ENCODE measurements around the gene CFHR1. TPM values are rescaled to one million over a fixed set of nuclear protein-coding genes. Genes with fewer than 3 reads are reported as not detected.

CFHR1 gene
- total RNA-seq, 1 experiment from 2014 or later, result not detected

DNA sequence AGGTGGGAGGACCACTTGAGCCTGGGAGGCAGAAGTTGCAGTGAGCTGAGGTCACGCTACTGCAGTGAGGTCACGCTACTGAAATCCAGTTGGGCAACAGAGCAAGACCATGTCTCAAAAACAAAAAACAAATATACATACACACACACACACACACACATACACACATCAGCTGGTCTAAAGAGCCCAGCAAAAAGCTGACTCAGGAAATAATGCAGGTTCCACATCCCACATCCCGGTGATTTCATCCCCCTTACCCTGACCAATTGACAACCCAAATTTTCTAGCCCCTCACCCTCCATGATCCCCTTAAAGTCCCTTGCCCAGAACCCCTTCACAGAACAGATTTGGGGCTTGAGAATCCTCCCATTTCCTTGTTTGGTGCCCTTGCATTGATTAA is 56.4 kb downstream of the CFHR1 start:
- BruUV-seq (replicated peaks), result no TSS peak
- intact Hi-C loops (cut with micrococcal nuclease), result no loop called here
- Histone ChIP-seq H3K27me3 (ENCODE audit: low read length) (no peaks in the 10 kb centered on the region), H3K27ac (ENCODE audit: low read length) (no peak overlapping the region), H3K4me2 (ENCODE audit: low read length) (no peak overlapping the region), H3K9ac (ENCODE audit: low read length) (no peak overlapping the region), H3K4me1 (ENCODE audit: insufficient read depth, low read length) (no peaks in the 10 kb centered on the region), H3K9me2 (replicated peaks; ENCODE audit: low read length) (no peaks in the 10 kb centered on the region), H3K36me3 (ENCODE audit: low read depth, low read length) (no peaks in the 10 kb centered on the region), H2AFZ (ENCODE audit: low read length) (no peak overlapping the region), H3F3A (ENCODE audit: low read length, unreplicated experiment) (no peaks in the 10 kb centered on the region), H3K4me3 (ENCODE audit: low read length) (no peak overlapping the region), H3K9me3 (ENCODE audit: low read length) (no peaks in the 10 kb centered on the region), H3K79me2 (ENCODE audit: low read length) (no peaks in the 10 kb centered on the region), H4K20me1 (ENCODE audit: low read length) (no peaks in the 10 kb centered on the region)
- DNase-seq (no peak), ATAC-seq (no peak)
- POLR2A ChIA-PET (ENCODE audit: unreplicated experiment), result no interaction called here
- TF ChIP-seq EZH2phosphoT487 (IDR thresholded peaks at IDR 0.05; ENCODE audit: borderline replicate concordance, low read length) (no peak), EZH2 (IDR thresholded peaks at IDR 0.05; ENCODE audit: low read length, unreplicated experiment) (no peak)
- TF ChIP-seq, protein P1, sequence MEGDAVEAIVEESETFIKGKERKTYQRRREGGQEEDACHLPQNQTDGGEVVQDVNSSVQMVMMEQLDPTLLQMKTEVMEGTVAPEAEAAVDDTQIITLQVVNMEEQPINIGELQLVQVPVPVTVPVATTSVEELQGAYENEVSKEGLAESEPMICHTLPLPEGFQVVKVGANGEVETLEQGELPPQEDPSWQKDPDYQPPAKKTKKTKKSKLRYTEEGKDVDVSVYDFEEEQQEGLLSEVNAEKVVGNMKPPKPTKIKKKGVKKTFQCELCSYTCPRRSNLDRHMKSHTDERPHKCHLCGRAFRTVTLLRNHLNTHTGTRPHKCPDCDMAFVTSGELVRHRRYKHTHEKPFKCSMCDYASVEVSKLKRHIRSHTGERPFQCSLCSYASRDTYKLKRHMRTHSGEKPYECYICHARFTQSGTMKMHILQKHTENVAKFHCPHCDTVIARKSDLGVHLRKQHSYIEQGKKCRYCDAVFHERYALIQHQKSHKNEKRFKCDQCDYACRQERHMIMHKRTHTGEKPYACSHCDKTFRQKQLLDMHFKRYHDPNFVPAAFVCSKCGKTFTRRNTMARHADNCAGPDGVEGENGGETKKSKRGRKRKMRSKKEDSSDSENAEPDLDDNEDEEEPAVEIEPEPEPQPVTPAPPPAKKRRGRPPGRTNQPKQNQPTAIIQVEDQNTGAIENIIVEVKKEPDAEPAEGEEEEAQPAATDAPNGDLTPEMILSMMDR (conservative IDR thresholded peaks at IDR 0.05; ENCODE audit: low read depth, low read length), result no peak
- CTCF ChIA-PET, result no interaction called here

DNA sequence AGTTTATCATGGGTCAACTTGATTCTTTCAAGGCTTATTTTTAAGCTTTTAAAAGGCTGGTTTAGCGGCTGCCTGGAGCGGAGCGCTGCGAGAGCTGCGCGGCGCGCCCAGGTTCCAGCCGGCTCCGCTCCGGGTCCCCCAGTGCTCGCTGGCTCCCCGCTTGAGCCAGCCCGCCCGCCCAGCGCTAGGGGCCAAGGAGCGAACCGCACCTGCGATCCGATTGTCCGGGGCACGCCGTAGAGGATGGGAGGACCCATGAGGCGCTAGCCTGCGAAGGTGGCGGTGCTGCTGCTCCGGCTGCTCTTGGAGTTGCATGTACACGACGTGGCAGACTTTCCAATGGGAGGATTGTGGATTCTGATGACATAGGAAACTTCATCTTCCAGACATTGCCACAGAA is 58.4 kb downstream of the CFHR1 start:
- ATAC-seq (no peak), DNase-seq (no peak)
- Histone ChIP-seq H3K9ac (ENCODE audit: low read length) (no peak overlapping the region), H3K4me1 (ENCODE audit: insufficient read depth, low read length) (no peaks in the 10 kb centered on the region), H3K9me3 (ENCODE audit: low read length) (no peaks in the 10 kb centered on the region), H3K4me2 (ENCODE audit: low read length) (no peak overlapping the region), H3F3A (ENCODE audit: low read length, unreplicated experiment) (no peaks in the 10 kb centered on the region), H4K20me1 (ENCODE audit: low read length) (no peaks in the 10 kb centered on the region), H3K4me3 (ENCODE audit: low read length) (no peak overlapping the region), H3K9me2 (replicated peaks; ENCODE audit: low read length) (no peaks in the 10 kb centered on the region), H3K27ac (ENCODE audit: low read length) (no peak overlapping the region), H3K79me2 (ENCODE audit: low read length) (no peaks in the 10 kb centered on the region), H3K27me3 (ENCODE audit: low read length) (no peaks in the 10 kb centered on the region), H2AFZ (ENCODE audit: low read length) (no peak overlapping the region), H3K36me3 (ENCODE audit: low read depth, low read length) (no peaks in the 10 kb centered on the region)
- ChIA-PET CTCF (no interaction called here), POLR2A (ENCODE audit: unreplicated experiment) (no interaction called here)
- no TSS peak for BruUV-seq (replicated peaks)
- intact Hi-C loops (cut with micrococcal nuclease), result no loop called here
- no peak for TF ChIP-seq EZH2 (IDR thresholded peaks at IDR 0.05; ENCODE audit: low read length, unreplicated experiment)
- TF ChIP-seq EZH2phosphoT487 (IDR thresholded peaks at IDR 0.05; ENCODE audit: borderline replicate concordance, low read length), result no peak
- TF ChIP-seq, protein P1 (conservative IDR thresholded peaks at IDR 0.05; ENCODE audit: low read depth, low read length), result no peak

Other genes with a start within 250 kb of the CFHR1 start
- gene KCNT2, start 211.3 kb upstream of the CFHR1 start, total RNA-seq (2014; rRNA removed), result 0.26 and 0.69 TPM in 2 replicates
- 0.80 and 1.9 TPM in 2 replicates for gene CFH, start 167.7 kb upstream of the CFHR1 start, total RNA-seq (2014; rRNA removed)
- not detected in 2 replicates for gene CFHR3, start 44.9 kb upstream of the CFHR1 start, total RNA-seq (2014; rRNA removed)
- not detected in 2 replicates for gene CFHR4, start 68.3 kb downstream of the CFHR1 start, total RNA-seq (2014; rRNA removed)
- not detected in 2 replicates for gene CFHR2, start 124.0 kb downstream of the CFHR1 start, total RNA-seq (2014; rRNA removed)
- gene CFHR5, start 157.8 kb downstream of the CFHR1 start, total RNA-seq (2014; rRNA removed), result not detected in 2 replicates
- gene F13B, start 247.5 kb downstream of the CFHR1 start, total RNA-seq (2014; rRNA removed), result not detected in 2 replicates

Measured in PC-3 (cell line).